Measurements from ENCODE around the gene GPR31. TPM values are rescaled to one million over a fixed set of nuclear protein-coding genes. Genes with fewer than 3 reads are reported as not detected.
"Not testable (repeated sequence)": the region's sequence is repeated elsewhere in the genome, so short reads cannot be mapped to it uniquely, and the experiment has no call there.

Gene GPR31
- total and polyA plus RNA-seq, 2 donors (not counting 1 experiment from before 2014, with no cell fraction given) = not detected

DNA sequence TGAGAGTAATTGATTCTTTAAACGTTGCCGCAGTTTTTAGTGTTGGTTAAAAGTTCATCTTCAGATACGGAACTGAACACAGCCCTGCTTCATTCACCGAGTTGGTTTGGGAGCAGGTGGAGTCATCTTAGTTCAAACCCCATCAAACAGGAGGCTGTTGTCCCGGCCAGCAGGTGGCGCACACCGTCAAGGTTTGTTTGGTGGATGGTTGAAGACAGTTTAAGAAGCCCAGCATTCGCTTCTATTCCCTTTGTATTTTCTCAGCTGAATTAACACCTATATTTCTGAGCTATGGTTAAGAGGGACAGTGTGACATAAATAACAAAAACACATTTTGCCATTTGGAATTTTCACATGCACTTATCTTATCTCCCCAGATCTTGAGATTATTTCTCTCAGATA lies 25.1 kb upstream of the GPR31 start:
- H3K36me3 ChIP-seq (replicated peaks in 1 of 2; ENCODE audit: control extremely low read depth in 1 of 2, control insufficient read depth in 1 of 2, extremely low read depth in 1 of 2, insufficient read depth in 2 of 2, low read length in 1 of 2); H3K9me3 Mint-ChIP-seq (ENCODE audit: insufficient read depth); H2AFZ ChIP-seq (ENCODE audit: insufficient read depth, low read depth, low read length, poor library complexity, severe bottlenecking); H3K4me2 ChIP-seq (replicated peaks; ENCODE audit: low read depth, low read length, poor library complexity, severe bottlenecking); H3K9me3 ChIP-seq (ENCODE audit: control extremely low read depth in 1 of 3, control insufficient read depth in 2 of 3, insufficient read depth in 1 of 3, low read length in 2 of 3); H3K79me2 ChIP-seq (ENCODE audit: control insufficient read depth, insufficient read depth, low read length); H3K27ac ChIP-seq (ENCODE audit: low read length in 2 of 2); DNase-seq; H4K20me1 ChIP-seq (ENCODE audit: control insufficient read depth, insufficient read depth, low read length, poor library complexity, severe bottlenecking); POLR2A ChIA-PET; H3K27me3 ChIP-seq (replicated peaks in 1 of 4; ENCODE audit: control extremely low read depth in 1 of 4, control insufficient read depth in 3 of 4, insufficient read depth in 4 of 4, low read length in 3 of 4); H3K4me3 Mint-ChIP-seq; H3K27me3 Mint-ChIP-seq; H3K4me1 ChIP-seq (ENCODE audit: control insufficient read depth in 2 of 2, insufficient read depth in 2 of 2, low read length in 2 of 2); H3K9ac ChIP-seq (ENCODE audit: low read length); H3K4me3 ChIP-seq (ENCODE audit: control extremely low read depth in 1 of 5, extremely low read depth in 1 of 5, insufficient read depth in 1 of 5, low read depth in 2 of 5, low read length in 4 of 5); H3K4me1 Mint-ChIP-seq; H3K27ac Mint-ChIP-seq; intact Hi-C loops (cut with micrococcal nuclease); CTCF ChIA-PET: not testable (repeated sequence)
- WGBS (ENCODE audit: insufficient coverage) = no CpG with 5 or more reads among the region's 8 CpGs
- ATAC-seq (ENCODE audit: low read depth) = peak; percentile 75
- TF ChIP-seq, protein P1, sequence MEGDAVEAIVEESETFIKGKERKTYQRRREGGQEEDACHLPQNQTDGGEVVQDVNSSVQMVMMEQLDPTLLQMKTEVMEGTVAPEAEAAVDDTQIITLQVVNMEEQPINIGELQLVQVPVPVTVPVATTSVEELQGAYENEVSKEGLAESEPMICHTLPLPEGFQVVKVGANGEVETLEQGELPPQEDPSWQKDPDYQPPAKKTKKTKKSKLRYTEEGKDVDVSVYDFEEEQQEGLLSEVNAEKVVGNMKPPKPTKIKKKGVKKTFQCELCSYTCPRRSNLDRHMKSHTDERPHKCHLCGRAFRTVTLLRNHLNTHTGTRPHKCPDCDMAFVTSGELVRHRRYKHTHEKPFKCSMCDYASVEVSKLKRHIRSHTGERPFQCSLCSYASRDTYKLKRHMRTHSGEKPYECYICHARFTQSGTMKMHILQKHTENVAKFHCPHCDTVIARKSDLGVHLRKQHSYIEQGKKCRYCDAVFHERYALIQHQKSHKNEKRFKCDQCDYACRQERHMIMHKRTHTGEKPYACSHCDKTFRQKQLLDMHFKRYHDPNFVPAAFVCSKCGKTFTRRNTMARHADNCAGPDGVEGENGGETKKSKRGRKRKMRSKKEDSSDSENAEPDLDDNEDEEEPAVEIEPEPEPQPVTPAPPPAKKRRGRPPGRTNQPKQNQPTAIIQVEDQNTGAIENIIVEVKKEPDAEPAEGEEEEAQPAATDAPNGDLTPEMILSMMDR (IDR thresholded peaks at IDR 0.05) = peak; percentile 54

DNA sequence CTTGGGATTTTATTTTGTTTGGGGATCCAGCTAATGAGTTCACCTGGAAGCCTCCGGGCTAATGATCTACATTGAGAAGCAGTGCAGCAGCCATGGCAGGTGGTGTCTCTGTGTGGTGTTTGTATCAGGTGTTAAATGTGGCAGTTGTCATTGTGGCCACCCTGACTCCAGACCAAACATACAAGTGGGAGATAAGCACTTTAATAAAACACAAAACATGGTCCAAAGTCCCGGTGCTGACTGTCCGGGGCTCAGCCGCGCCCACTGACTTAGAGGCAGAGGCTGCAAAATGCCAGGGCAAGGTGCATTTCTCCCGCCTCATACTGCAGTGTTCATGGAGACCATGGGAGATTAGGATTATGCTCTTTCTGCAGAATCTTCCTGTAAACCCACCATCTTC lies 23.6 kb upstream of the GPR31 start:
- H3K9ac ChIP-seq (ENCODE audit: low read length); H3K4me3 ChIP-seq (ENCODE audit: control extremely low read depth in 1 of 5, extremely low read depth in 1 of 5, insufficient read depth in 1 of 5, low read depth in 2 of 5, low read length in 4 of 5); H3K27ac Mint-ChIP-seq; H3K27ac ChIP-seq (ENCODE audit: low read length in 2 of 2); H4K20me1 ChIP-seq (ENCODE audit: control insufficient read depth, insufficient read depth, low read length, poor library complexity, severe bottlenecking); ATAC-seq (ENCODE audit: low read depth); H2AFZ ChIP-seq (ENCODE audit: insufficient read depth, low read depth, low read length, poor library complexity, severe bottlenecking); H3K36me3 ChIP-seq (replicated peaks in 1 of 2; ENCODE audit: control extremely low read depth in 1 of 2, control insufficient read depth in 1 of 2, extremely low read depth in 1 of 2, insufficient read depth in 2 of 2, low read length in 1 of 2); H3K4me1 ChIP-seq (ENCODE audit: control insufficient read depth in 2 of 2, insufficient read depth in 2 of 2, low read length in 2 of 2); H3K79me2 ChIP-seq (ENCODE audit: control insufficient read depth, insufficient read depth, low read length); intact Hi-C loops (cut with micrococcal nuclease); H3K27me3 ChIP-seq (replicated peaks in 1 of 4; ENCODE audit: control extremely low read depth in 1 of 4, control insufficient read depth in 3 of 4, insufficient read depth in 4 of 4, low read length in 3 of 4); H3K4me1 Mint-ChIP-seq; CTCF ChIA-PET; H3K9me3 Mint-ChIP-seq (ENCODE audit: insufficient read depth); DNase-seq; H3K9me3 ChIP-seq (ENCODE audit: control extremely low read depth in 1 of 3, control insufficient read depth in 2 of 3, insufficient read depth in 1 of 3, low read length in 2 of 3); H3K4me2 ChIP-seq (replicated peaks; ENCODE audit: low read depth, low read length, poor library complexity, severe bottlenecking); POLR2A ChIA-PET; H3K4me3 Mint-ChIP-seq: not testable (repeated sequence)
- peaks cover 11% of the 10 kb centered on the region for H3K27me3 Mint-ChIP-seq
- WGBS (ENCODE audit: insufficient coverage) = no CpG with 5 or more reads among the region's 6 CpGs

DNA sequence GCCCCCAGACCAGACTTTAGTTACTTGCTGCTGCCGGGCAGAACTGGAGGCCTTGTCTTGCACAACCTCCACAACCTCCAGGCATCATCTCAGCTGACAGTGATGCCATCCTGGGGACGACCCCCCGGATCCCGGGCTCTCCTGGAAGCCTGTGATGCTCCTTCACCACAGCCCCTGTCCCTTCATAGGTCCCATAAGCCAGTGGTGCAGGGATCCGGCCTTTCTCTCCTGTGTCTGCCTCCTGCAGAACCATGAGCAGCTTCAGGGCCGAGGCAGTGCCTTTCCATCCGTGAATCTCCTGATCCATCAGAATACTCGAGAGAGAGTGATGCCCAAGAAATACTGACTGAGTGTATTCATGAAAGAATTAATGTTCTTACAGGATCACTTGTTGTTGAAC lies 22.3 kb upstream of the GPR31 start:
- H3K4me3 ChIP-seq (ENCODE audit: control extremely low read depth in 1 of 5, extremely low read depth in 1 of 5, insufficient read depth in 1 of 5, low read depth in 2 of 5, low read length in 4 of 5); DNase-seq; CTCF ChIA-PET; H3K4me1 ChIP-seq (ENCODE audit: control insufficient read depth in 2 of 2, insufficient read depth in 2 of 2, low read length in 2 of 2); H3K36me3 ChIP-seq (replicated peaks in 1 of 2; ENCODE audit: control extremely low read depth in 1 of 2, control insufficient read depth in 1 of 2, extremely low read depth in 1 of 2, insufficient read depth in 2 of 2, low read length in 1 of 2); H3K27ac ChIP-seq (ENCODE audit: low read length in 2 of 2); H3K27me3 ChIP-seq (replicated peaks in 1 of 4; ENCODE audit: control extremely low read depth in 1 of 4, control insufficient read depth in 3 of 4, insufficient read depth in 4 of 4, low read length in 3 of 4); H3K79me2 ChIP-seq (ENCODE audit: control insufficient read depth, insufficient read depth, low read length); H3K9me3 ChIP-seq (ENCODE audit: control extremely low read depth in 1 of 3, control insufficient read depth in 2 of 3, insufficient read depth in 1 of 3, low read length in 2 of 3); H4K20me1 ChIP-seq (ENCODE audit: control insufficient read depth, insufficient read depth, low read length, poor library complexity, severe bottlenecking); intact Hi-C loops (cut with micrococcal nuclease); H3K27ac Mint-ChIP-seq; H3K4me2 ChIP-seq (replicated peaks; ENCODE audit: low read depth, low read length, poor library complexity, severe bottlenecking); H3K9me3 Mint-ChIP-seq (ENCODE audit: insufficient read depth); POLR2A ChIA-PET; ATAC-seq (ENCODE audit: low read depth); H3K4me3 Mint-ChIP-seq; H2AFZ ChIP-seq (ENCODE audit: insufficient read depth, low read depth, low read length, poor library complexity, severe bottlenecking); H3K9ac ChIP-seq (ENCODE audit: low read length); H3K4me1 Mint-ChIP-seq: not testable (repeated sequence)
- WGBS (ENCODE audit: insufficient coverage) = 94% methylated on average over 4 of the region's 8 CpGs
- peaks cover 11% of the 10 kb centered on the region for H3K27me3 Mint-ChIP-seq
